HG03520 (cell line): ENCODE results near the gene JPH3.

Experiments used
- ATAC-seq: cut with Tn5 transposase; IDR thresholded peaks from one replicate; pipeline ENCODE4 v1.9.1; 2021; ENCODE audit warnings: mild to moderate bottlenecking, moderate library complexity; ENCODE audit not compliant: unreplicated experiment

Gene JPH3

DNA sequence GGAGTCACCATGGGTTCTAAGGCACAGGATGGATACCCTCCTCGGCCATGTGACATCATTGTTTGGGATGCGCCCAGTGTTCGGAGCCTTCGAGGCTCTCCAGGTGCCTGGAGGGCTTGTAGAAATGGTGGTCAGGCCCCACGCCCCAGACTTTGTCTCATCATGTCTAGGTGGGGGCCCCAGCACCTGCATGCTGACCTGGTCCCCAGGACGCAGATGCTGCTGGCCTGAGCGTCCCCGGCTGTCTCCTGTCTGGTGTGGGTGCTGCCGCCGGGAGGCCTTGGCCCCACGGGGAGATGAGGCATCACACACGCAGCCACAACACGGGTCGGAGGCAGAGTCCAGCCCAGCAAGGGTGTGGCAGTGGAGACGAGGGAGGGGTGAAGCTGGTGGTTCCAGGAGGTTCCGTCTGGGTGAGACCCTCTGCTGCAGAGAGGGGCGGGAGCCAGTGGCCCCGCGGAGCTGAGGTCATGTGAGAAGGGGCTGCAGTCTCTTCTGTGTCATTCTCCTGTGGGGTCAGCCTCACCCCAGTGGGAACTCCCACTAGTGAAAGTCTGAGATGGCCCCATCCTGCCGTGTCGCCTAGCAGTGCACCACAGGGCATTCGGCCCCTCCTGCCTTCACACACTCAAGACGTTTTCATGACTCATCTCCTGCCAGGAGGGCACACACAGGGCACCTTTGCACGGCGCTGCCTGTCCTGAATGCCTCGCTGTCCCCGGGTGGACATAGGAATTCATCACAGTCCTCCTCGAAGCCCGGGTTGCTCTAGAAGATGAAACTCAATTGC is 46.6 kb downstream of the JPH3 start:
- no peak for ATAC-seq

- ATAC-seq: no peak
Observed at GRCh38 chr16:87652386-87652785, 50.1 kb downstream of the JPH3 start.

GRCh38 chr16:87652799-87653198 is 50.5 kb downstream of the JPH3 start:
- no peak for ATAC-seq

DNA sequence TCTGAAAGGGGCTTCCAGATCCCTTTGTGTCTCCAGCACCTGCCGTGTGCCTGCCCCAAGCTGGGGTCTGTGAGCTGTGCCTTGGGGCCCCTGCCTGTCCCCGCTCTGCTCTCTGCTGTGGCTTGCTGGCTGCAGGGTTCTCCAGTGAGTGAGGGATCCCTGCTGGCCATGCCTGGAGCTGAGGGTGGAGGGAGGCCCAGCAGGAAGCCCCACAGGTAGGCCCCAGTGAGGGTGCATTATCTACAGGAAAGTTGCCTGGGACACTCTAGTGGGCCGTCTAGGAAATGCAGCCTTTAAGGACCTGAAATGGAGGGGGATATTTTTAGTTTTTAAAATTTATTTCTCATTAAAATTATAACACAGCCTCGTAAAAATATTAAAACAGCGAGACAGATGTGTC is 50.9 kb downstream of the JPH3 start:
- no peak for ATAC-seq

DNA sequence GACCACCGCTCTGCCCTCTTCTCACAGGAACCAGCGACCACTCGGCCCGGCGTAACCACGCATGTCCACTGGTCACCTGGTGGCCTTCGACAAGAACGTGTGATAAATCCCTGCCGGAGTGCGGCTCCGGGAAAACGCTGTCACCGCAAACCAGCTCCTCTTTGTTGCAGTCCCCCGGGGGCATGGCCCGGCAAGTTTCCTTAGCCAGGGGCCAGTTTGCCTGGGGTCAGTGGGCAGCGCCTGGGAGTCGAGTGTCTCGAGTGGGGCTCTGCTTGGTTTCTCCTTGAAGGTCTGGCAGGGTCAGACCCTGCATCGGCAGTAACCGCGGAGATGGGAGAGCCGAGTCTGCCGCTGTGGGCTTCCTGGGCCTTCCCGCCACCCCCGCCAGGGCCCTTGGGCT is 52.5 kb downstream of the JPH3 start:
- ATAC-seq: no peak

DNA sequence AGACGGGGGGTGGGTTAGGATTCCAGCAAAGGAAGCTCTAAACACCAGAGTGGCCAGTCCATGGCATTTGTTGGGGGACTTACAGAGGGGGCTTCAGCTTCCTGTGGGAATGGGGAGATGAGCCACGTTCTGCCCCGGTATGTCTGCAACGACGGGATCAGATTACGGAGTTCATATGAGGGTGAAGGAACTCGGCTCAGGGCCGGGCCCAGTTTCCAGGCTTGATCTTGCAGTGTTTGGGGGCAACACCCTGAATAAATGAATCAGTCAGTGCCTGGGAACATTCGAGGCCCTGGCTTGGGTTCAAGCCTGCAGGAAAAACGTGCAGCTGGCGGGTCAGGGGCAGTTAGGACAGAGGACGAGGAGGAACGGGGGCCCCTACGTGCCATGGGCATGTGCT is 54.0 kb downstream of the JPH3 start:
- ATAC-seq: no peak

GRCh38 chr16:87657621-87658192 is 55.4 kb downstream of the JPH3 start:
- no peak for ATAC-seq

- ATAC-seq: no peak
Observed at GRCh38 chr16:87658564-87659225, 56.4 kb downstream of the JPH3 start.

- ATAC-seq: no peak
Observed at GRCh38 chr16:87661561-87661960, 59.3 kb downstream of the JPH3 start.

- ATAC-seq: no peak
Observed at GRCh38 chr16:87662254-87663204, 60.2 kb downstream of the JPH3 start.

DNA sequence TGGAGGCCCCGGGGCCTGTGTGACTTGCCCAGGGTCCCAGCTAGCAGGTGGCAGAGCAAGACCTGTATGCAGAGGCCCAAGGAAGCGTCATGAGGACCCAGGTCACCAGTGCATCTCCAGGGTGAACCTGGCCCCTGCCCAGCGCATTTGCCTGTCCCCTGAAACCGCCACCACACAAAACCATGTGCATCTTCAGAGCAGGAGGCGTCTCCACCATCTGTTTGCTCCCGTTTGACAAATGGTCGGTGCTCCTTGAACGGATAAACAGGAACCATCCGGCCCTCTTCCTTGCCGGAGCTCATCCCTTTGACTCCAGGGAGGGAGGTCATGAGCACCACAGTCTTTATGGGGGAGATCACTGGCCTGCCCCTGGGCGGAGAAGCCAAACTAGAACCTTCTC is 62.5 kb downstream of the JPH3 start:
- no peak for ATAC-seq

DNA sequence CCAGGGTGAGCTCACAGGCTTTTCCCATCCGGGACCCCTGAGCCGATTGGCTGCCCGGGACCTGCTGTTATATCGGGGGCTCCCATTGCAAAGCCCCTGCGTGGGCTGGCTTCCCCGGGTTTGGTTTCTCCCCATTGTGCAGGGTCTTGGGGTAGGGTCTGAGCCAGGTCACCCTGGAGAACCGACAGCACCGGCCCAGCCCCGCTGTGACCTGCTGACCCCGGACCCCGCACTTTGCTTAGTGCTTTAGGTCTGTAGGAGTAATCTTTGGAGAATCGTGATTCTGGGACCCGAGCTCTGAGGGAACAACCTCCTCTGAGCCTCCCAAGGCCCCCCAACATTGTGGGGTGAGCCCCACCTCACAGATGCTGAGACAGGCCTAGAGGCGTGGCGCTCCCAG is 62.9 kb downstream of the JPH3 start:
- ATAC-seq: no peak

- ATAC-seq: no peak
Observed at GRCh38 chr16:87666919-87667318, 64.6 kb downstream of the JPH3 start.

GRCh38 chr16:87667443-87667842 is 65.1 kb downstream of the JPH3 start:
- ATAC-seq: no peak

- ATAC-seq: no peak
Observed at GRCh38 chr16:87667946-87668345, 65.6 kb downstream of the JPH3 start.

- no peak for ATAC-seq
Observed at GRCh38 chr16:87669672-87670071, 67.4 kb downstream of the JPH3 start.

- ATAC-seq: no peak
Observed at GRCh38 chr16:87671221-87671620, 68.9 kb downstream of the JPH3 start.

DNA sequence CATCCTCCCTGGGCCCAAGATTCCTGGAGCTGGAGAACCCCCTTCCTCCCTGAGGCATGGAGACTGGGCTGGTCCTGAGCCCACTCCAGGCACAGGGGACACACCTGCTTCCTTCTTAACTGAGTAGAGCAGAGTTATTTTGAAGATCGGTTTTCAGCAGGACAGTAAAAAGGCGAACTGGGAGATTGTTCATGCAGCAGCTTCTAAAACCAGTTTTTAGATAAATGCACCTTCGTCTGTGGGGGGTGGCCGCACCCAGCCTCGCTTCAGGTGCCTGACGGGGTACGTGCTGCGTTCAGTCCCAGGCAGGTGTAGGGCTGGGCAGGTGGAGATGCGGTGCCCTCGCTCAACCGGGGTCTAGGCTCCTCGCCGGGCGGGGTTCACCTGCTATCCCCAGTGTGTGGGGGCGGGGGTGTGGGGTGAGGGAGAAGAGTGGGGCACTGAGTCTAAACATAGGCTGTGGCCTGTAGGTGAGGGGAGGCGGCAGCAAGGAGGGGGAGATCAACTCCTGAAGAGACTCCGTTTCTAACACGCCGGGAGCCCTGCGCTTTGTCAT is 69.5 kb downstream of the JPH3 start:
- no peak for ATAC-seq

DNA sequence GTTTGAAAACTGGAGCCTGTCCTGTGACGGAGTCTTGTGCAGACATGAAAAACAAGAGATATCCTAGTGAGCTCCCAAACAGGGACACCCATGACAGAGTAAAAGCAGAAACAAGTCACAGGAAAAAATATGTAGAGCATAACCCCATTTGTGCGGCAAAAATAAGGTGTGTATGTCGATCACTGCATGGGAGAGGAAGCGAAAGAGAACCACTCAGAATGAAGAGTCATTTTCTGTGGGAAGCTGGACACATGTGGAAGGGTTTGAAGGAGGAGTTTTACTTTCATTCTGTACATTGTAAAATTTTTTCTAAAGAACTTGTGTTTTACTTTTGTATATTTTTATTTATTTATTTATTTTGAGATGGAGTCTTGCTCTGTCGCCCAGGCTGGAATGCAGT is 72.1 kb downstream of the JPH3 start:
- no peak for ATAC-seq

GRCh38 chr16:87675111-87675719 is 72.9 kb downstream of the JPH3 start:
- no peak for ATAC-seq
